H1 (cell line): ENCODE results near the gene RRP7A. TPM values are rescaled to one million over a fixed set of nuclear protein-coding genes. Genes with fewer than 3 reads are reported as not detected.
"Not testable (repeated sequence)": the region's sequence is repeated elsewhere in the genome, so short reads cannot be mapped to it uniquely, and the experiment has no call there.

Experiments used
- CTCF ChIA-PET: fragments of 300-600 bp; sonication (Branson Sonifier 250); formaldehyde crosslinking; loops from one replicate; lab custom pipeline; 2021; ENCODE audit not compliant: partially characterized antibody; lab: Charles Lee
- POLR2A ChIA-PET: fragments of 300-600 bp; sonication (Branson Sonifier 250); formaldehyde crosslinking; loops from one replicate; lab custom pipeline; 2021; ENCODE audit warnings: inconsistent platforms; ENCODE audit not compliant: partially characterized antibody; lab: Charles Lee
- DNase-seq, 2 experiments: peaks; one replicate each; pipeline versions ENCODE4 v3.0.0 to v3.0.0-alpha.2; 2010 to 2022; ENCODE audit warnings: low spot score in 2 of 2, low read depth in 1 of 2, mixed read lengths in 1 of 2
- FAIRE-seq: peaks from 2 replicates; lab custom pipeline; 2011; peaks lifted over from hg19 to GRCh38; lab: Jason Lieb, UNC
- H2AFZ ChIP-seq: 2 replicates; pipeline ENCODE4 v1.8.1; 2012; ENCODE audit warnings: low read length, inconsistent platforms
- H2AK5ac ChIP-seq: 2 replicates; pipeline ENCODE4 v1.6.1; 2013; ENCODE audit warnings: low read depth, low read length
- H2BK120ac ChIP-seq: replicated peaks from 2 replicates; pipeline ENCODE3; 2013; ENCODE audit warnings: low read depth, low read length, inconsistent platforms
- H2BK12ac ChIP-seq: 2 replicates; pipeline ENCODE4 v1.6.1; 2013; ENCODE audit warnings: low read depth, low read length
- H2BK15ac ChIP-seq: 2 replicates; pipeline ENCODE4 v1.6.1; 2013; ENCODE audit warnings: low read length
- H2BK20ac ChIP-seq: 2 replicates; pipeline ENCODE4 v1.6.1; 2013; ENCODE audit warnings: low read length
- H2BK5ac ChIP-seq: 2 replicates; pipeline ENCODE4 v1.6.1; 2013; ENCODE audit warnings: low read depth, low read length
- H3K14ac ChIP-seq: 2 replicates; pipeline ENCODE4 v1.6.1; 2013; ENCODE audit warnings: inconsistent platforms; ENCODE audit not compliant: insufficient read length
- H3K18ac ChIP-seq: 2 replicates; pipeline ENCODE4 v1.6.1; 2013; ENCODE audit warnings: low read length; ENCODE audit errors: extremely low read depth
- H3K23ac ChIP-seq: 2 replicates; pipeline ENCODE4 v1.6.1; 2013; ENCODE audit warnings: inconsistent platforms; ENCODE audit not compliant: insufficient read length
- H3K23me2 ChIP-seq: 2 replicates; pipeline ENCODE4 v1.6.1; 2013; ENCODE audit warnings: low read depth, low read length
- H3K27ac ChIP-seq: 2 replicates; pipeline ENCODE4 v1.6.1; 2011; ENCODE audit warnings: low read depth, low read length, inconsistent platforms
- H3K27me3 ChIP-seq, 4 experiments: replicated peaks in 1 of 4; 1 replicate in 1 of 4; 2 replicates in 3 of 4; pipeline versions ENCODE4 v1.6.1 to v1.8.1; 2011 to 2013; ENCODE audit warnings: low read length in 3 of 4, mild to moderate bottlenecking in 3 of 4, inconsistent platforms in 2 of 4, mixed read lengths in 2 of 4, moderate library complexity in 1 of 4; ENCODE audit not compliant: control insufficient read depth in 3 of 4, insufficient read depth in 3 of 4; ENCODE audit errors: extremely low read depth in 1 of 4
- H3K36me3 ChIP-seq, 4 experiments: 2 replicates each; pipeline versions ENCODE4 v1.6.1 to v1.8.1; 2011 to 2013; ENCODE audit warnings: mild to moderate bottlenecking in 4 of 4, low read length in 3 of 4, moderate library complexity in 2 of 4, control low read depth in 1 of 4, inconsistent platforms in 1 of 4; ENCODE audit not compliant: insufficient read depth in 4 of 4, control insufficient read depth in 2 of 4
- H3K4ac ChIP-seq: replicated peaks from 2 replicates; pipeline ENCODE3; 2013; ENCODE audit warnings: low read length, low read depth, mixed read lengths, inconsistent platforms; ENCODE audit not compliant: insufficient read length
- H3K4me1 ChIP-seq, 4 experiments: replicated peaks in 1 of 4; 1 replicate in 1 of 4; 2 replicates in 3 of 4; pipeline versions ENCODE4 v1.6.1 to v1.8.1; 2011 to 2013; ENCODE audit warnings: low read length in 3 of 4, inconsistent platforms in 2 of 4, mixed read lengths in 1 of 4; ENCODE audit not compliant: insufficient read depth in 4 of 4, control insufficient read depth in 3 of 4
- H3K4me2 ChIP-seq, 2 experiments: 2 replicates each; pipeline versions ENCODE4 v1.6.1 to v1.8.1; 2011 to 2013; ENCODE audit warnings: low read depth in 2 of 2, low read length in 2 of 2, control low read depth in 1 of 2, inconsistent platforms in 1 of 2, mild to moderate bottlenecking in 1 of 2; ENCODE audit not compliant: insufficient read depth in 1 of 2
- H3K4me3 ChIP-seq, 4 experiments: fragments of 200-600, 300-600 bp in 1 of 4; sonication (generic), shearing (Covaris generic), sonication (Bioruptor Twin) in 1 of 4; 2 replicates each; pipeline versions ENCODE4 v1.5.1 to v1.8.1; 2011 to 2016; ENCODE audit warnings: low read length in 4 of 4, low read depth in 3 of 4, control low read depth in 2 of 4, inconsistent platforms in 2 of 4, mild to moderate bottlenecking in 2 of 4, mixed read lengths in 1 of 4, moderate library complexity in 1 of 4; ENCODE audit not compliant: insufficient read depth in 2 of 4; ENCODE audit errors: extremely low read depth in 1 of 4
- H3K56ac ChIP-seq: replicated peaks from 2 replicates; pipeline ENCODE3; 2013; ENCODE audit warnings: low read depth, mild to moderate bottlenecking, mixed read lengths, low read length, inconsistent platforms; ENCODE audit not compliant: insufficient read length
- H3K79me1 ChIP-seq: 2 replicates; pipeline ENCODE4 v1.6.1; 2013; ENCODE audit warnings: low read depth, low read length, control low read depth
- H3K79me2 ChIP-seq, 2 experiments: 2 replicates each; pipeline versions ENCODE4 v1.6.1 to v1.8.1; 2012 to 2013; ENCODE audit warnings: low read length in 2 of 2, mild to moderate bottlenecking in 2 of 2, inconsistent platforms in 1 of 2; ENCODE audit not compliant: insufficient read depth in 2 of 2, control insufficient read depth in 1 of 2
- H3K9ac ChIP-seq, 4 experiments: replicated peaks in 1 of 4; 1 replicate in 1 of 4; 2 replicates in 3 of 4; pipeline versions ENCODE4 v1.6.1 to v1.8.1; 2011 to 2013; ENCODE audit warnings: low read depth in 3 of 4, low read length in 3 of 4, control low read depth in 2 of 4, mild to moderate bottlenecking in 2 of 4, moderate library complexity in 2 of 4, inconsistent platforms in 1 of 4; ENCODE audit errors: extremely low read depth in 1 of 4
- H3K9me3 ChIP-seq, 2 experiments: 2 replicates each; pipeline versions ENCODE4 v1.6.1 to v1.8.1; 2012 to 2013; ENCODE audit warnings: mild to moderate bottlenecking in 2 of 2, moderate library complexity in 2 of 2, control low read depth in 1 of 2, inconsistent platforms in 1 of 2, low read depth in 1 of 2, low read length in 1 of 2, mixed read lengths in 1 of 2; ENCODE audit not compliant: insufficient read depth in 2 of 2
- H4K20me1 ChIP-seq, 2 experiments: replicated peaks in 1 of 2; 2 replicates each; pipeline versions ENCODE3 to v1.8.1; 2011 to 2013; ENCODE audit warnings: inconsistent platforms in 2 of 2, low read length in 2 of 2, mild to moderate bottlenecking in 1 of 2; ENCODE audit not compliant: insufficient read depth in 2 of 2, control insufficient read depth in 1 of 2
- H4K5ac ChIP-seq: 2 replicates; pipeline ENCODE4 v1.6.1; 2013; ENCODE audit warnings: low read length, low read depth, mixed read lengths, inconsistent platforms; ENCODE audit not compliant: insufficient read length
- H4K8ac ChIP-seq: 2 replicates; pipeline ENCODE4 v1.8.0; 2013; ENCODE audit warnings: mild to moderate bottlenecking, moderate library complexity, low read length, inconsistent platforms; ENCODE audit not compliant: insufficient read depth; ENCODE audit errors: extremely low read depth
- H4K91ac ChIP-seq: replicated peaks from 2 replicates; pipeline ENCODE3; 2013; ENCODE audit warnings: low read length, mixed read lengths, inconsistent platforms; ENCODE audit not compliant: insufficient read length
- WGBS, 2 experiments: shearing (Covaris generic) in 1 of 2; methylation state at CpG; one replicate each; pipeline versions ENCODE4 v1.1.6 to v1.1.7; 2013 to 2015; ENCODE audit warnings: low lambda C conversion rate in 2 of 2, mixed read lengths in 2 of 2, inconsistent platforms in 1 of 2, low coverage in 1 of 2, missing lambda C conversion rate in 1 of 2; ENCODE audit not compliant: insufficient replicate concordance in 2 of 2, insufficient coverage in 1 of 2, insufficient read length in 1 of 2; ENCODE audit errors: extremely low coverage in 1 of 2, missing lambda C conversion rate in 1 of 2; 5-methylcytosine and 5-hydroxymethylcytosine counted together
- polyA plus RNA-seq, 7 experiments: library from polyadenylated mRNA; depleted of rRNA in 3 of 7; stranded (reverse) in 5 of 7; unstranded in 2 of 7; fragments of >200 nt in 5 of 7; fragments of 200-250 nt in 2 of 7; gene quantifications; 1 replicate in 5 of 7; 2 replicates in 1 of 7; 4 replicates in 1 of 7; pipeline versions ENCODE4 v1.2.1 to v1.2.3, GENCODE V29; 2011 to 2013; ENCODE audit warnings: missing spikeins in 2 of 7, mixed read lengths in 2 of 7
- total RNA-seq: library from RNA; stranded (reverse); fragmentation: NEBNext Ultra II Directional; extraction: Animal tissue kit (Norgen Biotek cat#: 25700); gene quantifications from 2 replicates; pipeline ENCODE4 v1.2.1, GENCODE V29; 2021

The RRP7A gene
- total and polyA plus RNA-seq, 2 of the 8 experiments (the other 6 are each of a cell fraction or from before 2014, with no cell fraction given), result 18.4 to 49.0 TPM

DNA sequence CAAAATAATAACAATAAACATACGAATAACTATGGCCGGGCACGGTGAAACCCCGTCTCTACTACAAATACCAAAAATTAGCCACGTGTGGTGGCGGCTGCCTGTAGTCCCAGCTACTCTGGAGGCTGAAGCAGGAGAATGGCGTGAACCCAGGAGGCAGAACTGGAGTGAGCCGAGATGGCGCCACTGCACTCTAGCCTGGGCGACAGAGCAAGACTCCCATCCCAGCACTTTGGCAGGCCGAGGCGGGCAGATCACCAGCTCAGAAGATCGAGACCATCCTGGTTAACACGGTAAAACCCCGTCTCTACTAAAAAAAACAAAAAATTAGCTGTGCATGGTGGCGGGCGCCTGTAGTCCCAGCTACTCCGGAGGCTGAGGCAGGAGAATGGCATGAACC, 17.0 kb upstream of the RRP7A start:
- H2AK5ac ChIP-seq, H2BK20ac ChIP-seq, H3K4me2 ChIP-seq, H4K8ac ChIP-seq, H3K36me3 ChIP-seq, H3K27me3 ChIP-seq, H3K56ac ChIP-seq, H2AFZ ChIP-seq, H3K23ac ChIP-seq, H3K79me1 ChIP-seq, H3K14ac ChIP-seq, H3K18ac ChIP-seq, H2BK12ac ChIP-seq, H4K91ac ChIP-seq, H4K5ac ChIP-seq, H2BK15ac ChIP-seq, FAIRE-seq, H3K79me2 ChIP-seq, H3K27ac ChIP-seq, H4K20me1 ChIP-seq, H2BK5ac ChIP-seq, H3K4ac ChIP-seq, DNase-seq, H2BK120ac ChIP-seq, H3K4me3 ChIP-seq, H3K9ac ChIP-seq, H3K4me1 ChIP-seq, H3K9me3 ChIP-seq, H3K23me2 ChIP-seq: not testable (repeated sequence)
- CTCF ChIA-PET, result interaction anchor here (1.0 to 3.0 kb wide), 4 partner anchors 10 to 25 kb away, joined by 3 to 8 read pairs (median 6); no protein-coding TSS in a partner anchor
- POLR2A ChIA-PET, result interaction anchor here (0.6 to 0.7 kb wide), 2 partner anchors 113 to 220 kb away, joined by 3 read pairs; no protein-coding TSS in a partner anchor
- WGBS, 2 experiments, result 93% methylated on average over 18 of the region's 18 CpGs; no CpG with 5 or more reads in 1 of the 2 experiments
